Activated T-helper 17 cell treated with anti-CD3 and anti-CD28 coated beads, Interleukin-2, amount 50 U/mL, for 72 hours (primary cell): Measurements from ENCODE around the gene EFCAB6. TPM values are rescaled to one million over a fixed set of nuclear protein-coding genes. Genes with fewer than 3 reads are reported as not detected.

Experiments
- ATAC-seq: fragments of 150-1000 bp; cut with Tn5 transposase; replicated peaks from 2 replicates; pipeline ENCODE4 v1.10.0; 2021; ENCODE audit warnings: mild to moderate bottlenecking, moderate library complexity
- H3K27ac Mint-ChIP-seq: one replicate; pipeline ENCODE4 v1.8.0; 2022; ENCODE audit warnings: mixed read lengths
- H3K27me3 Mint-ChIP-seq: one replicate; pipeline ENCODE4 v1.8.0; 2022; ENCODE audit warnings: mixed read lengths
- H3K36me3 Mint-ChIP-seq: one replicate; pipeline ENCODE4 v1.8.0; 2022; ENCODE audit warnings: low read depth, mild to moderate bottlenecking, mixed read lengths
- H3K4me1 Mint-ChIP-seq: one replicate; pipeline ENCODE4 v1.8.0; 2022; ENCODE audit warnings: mixed read lengths
- H3K4me3 Mint-ChIP-seq: one replicate; pipeline ENCODE4 v1.8.0; 2022; ENCODE audit warnings: mild to moderate bottlenecking, mixed read lengths
- H3K9me3 Mint-ChIP-seq: one replicate; pipeline ENCODE4 v1.8.0; 2022; ENCODE audit warnings: mixed read lengths
- total RNA-seq, 2 donors: library from RNA; stranded (reverse); gene quantifications; one replicate each; pipeline ENCODE4 v1.2.3, GENCODE V29; 2022

The EFCAB6 gene
- total RNA-seq, 2 donors from 2014 or later = 0.09 TPM; not detected in 1

DNA sequence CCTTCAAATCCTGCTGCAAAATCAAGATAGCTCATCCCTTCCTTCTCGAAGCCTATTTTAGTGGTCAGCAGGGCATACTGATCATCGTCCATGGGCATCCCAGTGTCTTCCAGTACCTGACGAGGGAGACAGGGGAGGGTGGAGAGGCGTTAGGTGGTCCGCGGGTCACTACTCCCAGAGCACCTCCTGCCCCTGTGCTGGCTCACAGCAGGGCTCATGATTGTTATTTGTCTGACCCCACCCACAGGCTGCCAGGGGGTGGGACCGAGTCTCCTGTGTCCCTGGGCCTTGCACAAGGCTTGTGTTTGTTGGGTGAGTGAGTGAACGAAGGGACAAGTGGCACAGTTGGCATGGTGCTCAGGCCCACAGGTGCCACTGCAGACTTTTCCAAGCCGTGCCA, 177.0 kb downstream of the EFCAB6 start:
- Mint-ChIP-seq H3K4me1 (no peaks in the 10 kb centered on the region), H3K27ac (no peak overlapping the region), H3K4me3 (no peak overlapping the region), H3K27me3 (peaks cover 6% of the 10 kb centered on the region), H3K36me3 (no peaks in the 10 kb centered on the region), H3K9me3 (peaks cover 9% of the 10 kb centered on the region)
- no peak for ATAC-seq

DNA sequence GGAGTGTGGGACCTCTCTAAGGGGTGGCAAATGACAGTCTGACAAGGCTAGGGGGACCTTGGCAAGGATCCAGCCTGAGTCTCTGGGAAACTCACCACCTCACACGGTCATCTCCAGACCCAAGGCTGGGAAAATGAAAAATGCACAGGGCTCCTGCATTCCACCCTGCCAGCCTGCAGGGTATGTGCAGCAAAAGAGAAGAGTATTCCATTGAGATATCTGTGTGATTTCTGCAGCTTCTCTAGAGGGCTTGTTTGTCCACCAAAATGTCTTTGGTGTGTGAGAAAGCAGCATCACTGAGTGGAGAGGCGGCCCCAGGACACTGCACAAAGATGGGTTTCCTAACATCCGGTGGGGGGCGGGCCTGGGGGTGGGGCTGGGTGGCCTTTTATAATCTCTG, 177.8 kb downstream of the EFCAB6 start:
- Mint-ChIP-seq H3K36me3 (no peaks in the 10 kb centered on the region), H3K27me3 (peaks cover 1% of the 10 kb centered on the region), H3K4me3 (no peak overlapping the region), H3K27ac (no peak overlapping the region), H3K4me1 (no peaks in the 10 kb centered on the region), H3K9me3 (peaks cover 3% of the 10 kb centered on the region)
- ATAC-seq = no peak

DNA sequence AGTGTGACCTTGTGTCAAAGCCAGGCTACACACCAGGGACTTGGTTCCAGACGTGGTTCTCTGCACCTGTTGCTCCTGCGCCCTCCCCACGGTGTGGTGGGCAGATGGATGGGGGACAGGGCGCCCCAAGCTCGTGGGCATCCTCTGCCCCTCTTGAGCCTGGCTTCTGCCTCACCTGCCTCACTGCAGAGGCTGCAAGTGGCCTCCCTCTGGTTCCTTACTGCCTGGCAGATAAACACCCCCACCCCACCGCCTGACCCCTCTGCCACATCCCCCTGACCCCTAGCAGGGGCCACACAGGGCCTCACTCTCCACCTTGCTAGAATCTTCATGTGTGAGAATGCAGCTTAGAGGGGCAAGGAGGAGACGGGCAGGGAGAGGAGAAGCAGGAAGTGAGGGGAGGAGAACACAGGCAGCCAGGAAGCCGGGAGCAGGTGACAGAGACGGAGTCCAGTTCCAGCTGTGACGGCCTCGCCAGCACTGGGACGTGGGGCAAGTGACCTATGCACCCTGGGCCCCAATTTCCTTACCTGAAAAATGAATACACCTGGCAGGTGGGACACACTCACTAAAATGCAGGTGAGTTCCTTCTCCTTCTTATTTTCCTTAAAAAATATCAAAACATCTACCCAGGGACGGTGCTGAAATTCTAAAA, 178.3 kb downstream of the EFCAB6 start:
- H3K4me1 Mint-ChIP-seq = no peaks in the 10 kb centered on the region
- H3K36me3 Mint-ChIP-seq = no peaks in the 10 kb centered on the region
- no peak overlapping the region for H3K27ac Mint-ChIP-seq
- H3K27me3 Mint-ChIP-seq = no peaks in the 10 kb centered on the region
- no peak overlapping the region for H3K4me3 Mint-ChIP-seq
- no peaks in the 10 kb centered on the region for H3K9me3 Mint-ChIP-seq
- no peak for ATAC-seq

DNA sequence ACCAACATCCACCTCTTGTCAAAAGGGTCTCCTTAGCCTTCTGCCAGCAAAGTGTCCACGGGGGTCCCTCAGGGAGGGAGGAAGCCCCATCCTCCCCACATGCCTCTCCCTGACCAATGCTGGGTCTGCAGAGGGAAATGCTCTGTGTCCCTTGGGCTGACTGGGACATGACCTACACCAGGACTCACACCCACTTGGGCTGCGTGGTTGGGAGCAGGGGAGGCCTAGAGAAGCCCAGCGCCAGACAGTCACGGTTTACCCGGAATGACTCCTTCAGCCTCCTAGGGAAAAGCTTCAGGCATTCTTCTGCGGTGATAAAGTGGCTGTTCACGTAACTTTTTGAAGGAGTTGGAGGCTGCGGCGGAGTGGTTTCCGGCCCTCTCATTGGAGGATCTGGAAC, 180.3 kb downstream of the EFCAB6 start:
- Mint-ChIP-seq H3K27ac (no peak overlapping the region), H3K4me3 (no peak overlapping the region), H3K36me3 (no peaks in the 10 kb centered on the region), H3K27me3 (no peaks in the 10 kb centered on the region), H3K9me3 (no peaks in the 10 kb centered on the region), H3K4me1 (no peaks in the 10 kb centered on the region)
- ATAC-seq = no peak

DNA sequence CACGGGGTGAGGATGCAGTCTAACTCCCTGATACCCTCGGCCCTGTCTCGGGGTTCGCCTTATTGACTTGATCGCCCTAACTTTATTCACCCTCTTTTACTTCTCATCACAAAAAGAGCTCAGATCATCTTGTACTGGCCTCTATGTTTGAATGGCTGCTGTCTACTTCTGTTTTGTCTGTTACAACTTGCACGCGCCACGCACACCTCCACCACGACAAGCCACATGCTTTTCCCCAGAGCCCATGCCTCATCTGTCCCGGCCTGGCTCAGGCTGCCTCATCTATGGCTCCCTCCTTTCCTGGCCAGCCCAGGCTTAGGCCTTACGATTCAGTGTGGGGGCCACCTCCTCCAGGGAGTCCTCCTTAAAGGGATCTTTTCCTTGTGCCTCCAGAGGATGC, 180.9 kb downstream of the EFCAB6 start:
- no peak overlapping the region for H3K27ac Mint-ChIP-seq
- no peaks in the 10 kb centered on the region for H3K36me3 Mint-ChIP-seq
- no peaks in the 10 kb centered on the region for H3K27me3 Mint-ChIP-seq
- no peaks in the 10 kb centered on the region for H3K4me1 Mint-ChIP-seq
- ATAC-seq = no peak
- H3K4me3 Mint-ChIP-seq = no peak overlapping the region
- H3K9me3 Mint-ChIP-seq = no peaks in the 10 kb centered on the region

DNA sequence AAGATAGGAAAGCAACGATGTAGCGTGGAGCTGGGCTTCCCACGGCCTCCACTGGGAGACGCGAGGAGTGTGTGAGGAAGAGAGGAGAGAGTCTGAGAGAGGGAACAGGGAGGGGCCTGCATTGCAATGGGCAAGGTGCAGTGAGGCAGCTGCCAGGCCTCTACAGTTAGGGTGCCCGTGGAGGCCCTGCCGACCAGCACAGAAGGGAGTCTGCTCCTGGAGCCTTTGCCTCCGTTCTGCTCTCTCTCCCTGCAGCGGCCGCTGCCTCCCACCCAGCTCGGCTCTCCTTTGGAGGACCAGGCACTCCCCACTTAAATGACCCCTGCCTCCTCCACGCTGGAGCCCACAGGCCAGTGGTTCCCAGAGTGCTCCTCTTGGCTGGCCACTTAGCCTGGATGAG, 181.7 kb downstream of the EFCAB6 start:
- Mint-ChIP-seq H3K4me3 (no peak overlapping the region), H3K27ac (no peak overlapping the region)
- ATAC-seq = no peak

DNA sequence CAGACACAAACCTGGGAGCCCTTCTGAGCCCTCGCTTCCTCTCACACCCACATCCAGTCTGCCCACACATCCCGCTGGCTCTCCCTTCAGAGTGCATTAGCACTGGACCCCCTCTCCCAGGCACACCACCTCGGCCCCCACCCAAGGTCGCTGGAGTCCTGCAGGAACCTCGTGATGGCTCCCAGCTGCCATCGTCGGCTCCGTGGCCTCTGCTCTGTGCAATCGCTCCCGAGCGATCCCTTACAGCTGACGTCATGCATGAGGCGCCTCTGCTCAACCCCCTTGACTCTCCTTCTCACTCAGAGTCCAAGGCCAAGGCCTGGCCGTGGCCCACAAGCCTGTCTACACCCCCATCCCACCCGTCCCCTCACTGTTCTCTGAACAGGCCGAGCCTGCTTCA, 183.9 kb downstream of the EFCAB6 start:
- H3K27me3 Mint-ChIP-seq = peaks cover 3% of the 10 kb centered on the region
- H3K27ac Mint-ChIP-seq = no peak overlapping the region
- no peak for ATAC-seq
- no peak overlapping the region for H3K4me3 Mint-ChIP-seq
- no peaks in the 10 kb centered on the region for H3K36me3 Mint-ChIP-seq
- no peaks in the 10 kb centered on the region for H3K9me3 Mint-ChIP-seq
- no peaks in the 10 kb centered on the region for H3K4me1 Mint-ChIP-seq

More for the DNA sequence above, 181.7 kb downstream of the EFCAB6 start:
- H3K9me3 Mint-ChIP-seq = no peaks in the 10 kb centered on the region
- H3K27me3 Mint-ChIP-seq = no peaks in the 10 kb centered on the region
- no peaks in the 10 kb centered on the region for H3K4me1 Mint-ChIP-seq
- no peaks in the 10 kb centered on the region for H3K36me3 Mint-ChIP-seq

DNA sequence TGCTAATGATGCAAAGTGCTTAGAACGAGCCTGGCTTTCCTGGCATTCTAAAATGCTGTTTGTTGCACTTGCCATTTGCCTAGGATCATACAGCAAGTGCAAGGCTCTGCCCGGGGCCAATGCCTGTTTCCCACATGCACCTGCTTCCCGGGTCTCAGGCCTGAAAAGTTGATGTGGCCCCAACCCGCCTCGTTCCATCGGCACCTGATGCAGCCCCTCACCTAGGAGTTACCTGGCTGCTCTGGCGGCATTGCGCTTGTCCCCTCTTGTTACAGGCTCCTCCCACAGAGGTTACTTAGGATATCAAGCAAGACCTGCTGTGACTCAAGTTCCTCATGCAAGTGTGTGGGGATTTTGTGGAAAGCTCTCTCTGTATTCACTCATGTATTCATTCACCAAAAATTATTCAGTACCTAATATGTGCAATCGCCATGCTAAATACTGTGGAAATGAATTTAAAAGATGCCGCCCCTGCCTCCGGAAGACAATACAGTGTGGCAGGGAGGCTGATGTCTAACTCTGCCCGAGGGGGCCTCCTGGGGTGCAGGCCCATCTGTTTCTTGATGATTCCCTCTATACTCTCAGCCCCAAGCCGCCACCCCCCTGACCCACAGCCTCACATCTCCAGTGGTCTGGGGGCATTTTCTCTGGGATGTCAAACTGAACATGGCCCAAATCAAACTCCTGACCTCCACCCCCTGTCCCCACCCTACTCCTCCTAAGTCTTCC, 184.5 kb downstream of the EFCAB6 start:
- no peaks in the 10 kb centered on the region for H3K9me3 Mint-ChIP-seq
- H3K27ac Mint-ChIP-seq = no peak overlapping the region
- H3K4me1 Mint-ChIP-seq = no peaks in the 10 kb centered on the region
- H3K36me3 Mint-ChIP-seq = no peaks in the 10 kb centered on the region
- no peak overlapping the region for H3K4me3 Mint-ChIP-seq
- no peak for ATAC-seq
- peaks cover 3% of the 10 kb centered on the region for H3K27me3 Mint-ChIP-seq

DNA sequence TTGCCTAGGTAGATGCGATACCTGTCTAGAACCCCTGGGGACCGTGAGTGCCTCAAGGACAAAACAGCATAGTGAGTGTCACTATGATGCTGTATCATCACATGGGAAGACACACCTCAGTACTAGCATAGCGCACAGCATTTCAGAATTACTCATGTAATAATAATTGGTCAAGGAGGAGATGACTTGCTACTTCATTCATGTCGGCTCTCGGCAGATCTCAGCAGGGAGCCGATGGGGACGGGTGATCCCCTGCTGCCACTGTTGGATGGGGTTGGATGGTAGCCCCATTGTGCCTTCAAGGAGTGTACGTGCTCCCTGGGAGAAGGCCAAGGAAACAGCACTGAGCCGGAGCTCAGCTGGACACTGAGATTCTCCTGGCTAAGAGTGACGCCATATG, 186.9 kb downstream of the EFCAB6 start:
- Mint-ChIP-seq H3K4me1 (no peaks in the 10 kb centered on the region), H3K9me3 (no peaks in the 10 kb centered on the region), H3K27ac (no peak overlapping the region), H3K36me3 (no peaks in the 10 kb centered on the region), H3K4me3 (no peak overlapping the region), H3K27me3 (peaks cover 3% of the 10 kb centered on the region)
- ATAC-seq = no peak

DNA sequence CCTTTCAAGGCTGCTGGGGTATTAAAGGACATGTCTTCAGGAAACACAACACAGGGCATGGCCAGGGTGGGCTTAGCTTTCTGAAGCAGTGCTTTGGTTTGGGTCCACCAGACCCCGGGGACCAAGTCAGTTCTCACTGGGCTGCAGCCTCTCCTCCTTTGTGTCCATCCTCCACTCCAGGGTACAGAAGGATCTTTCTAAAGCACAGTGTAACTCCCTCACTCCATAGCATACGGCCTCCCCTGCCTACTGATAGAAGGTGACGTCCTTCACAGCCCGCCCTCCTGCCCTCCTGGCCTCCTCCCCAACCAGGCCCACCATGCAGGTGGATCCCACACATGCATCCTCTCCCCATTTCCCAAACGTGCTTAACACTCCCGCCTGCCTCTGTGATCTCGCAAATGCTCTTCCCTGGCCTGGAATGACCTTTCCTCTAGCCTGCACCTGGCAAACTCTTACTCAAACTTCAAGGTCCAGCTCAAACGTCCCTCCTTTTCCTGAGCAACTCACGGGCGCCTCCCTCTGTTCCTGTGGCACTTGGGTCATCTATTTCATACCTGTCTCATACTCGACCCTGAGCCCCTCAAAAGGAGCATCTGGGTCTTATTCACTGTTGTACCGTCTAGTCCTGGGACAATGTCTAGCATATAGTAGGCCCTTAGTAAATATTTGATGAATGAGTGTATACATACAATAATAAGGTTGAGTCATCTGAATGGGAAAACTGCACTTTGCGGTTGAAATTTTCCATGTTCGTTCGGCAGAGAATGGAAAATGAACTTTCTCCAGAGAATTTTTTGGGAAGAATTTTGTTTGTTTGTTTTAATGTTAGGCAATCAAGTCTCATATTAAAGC, 187.7 kb downstream of the EFCAB6 start:
- Mint-ChIP-seq H3K27ac (no peak overlapping the region), H3K36me3 (no peaks in the 10 kb centered on the region), H3K27me3 (peaks cover 5% of the 10 kb centered on the region), H3K9me3 (peaks cover 2% of the 10 kb centered on the region), H3K4me3 (no peak overlapping the region), H3K4me1 (no peaks in the 10 kb centered on the region)
- ATAC-seq = no peak

DNA sequence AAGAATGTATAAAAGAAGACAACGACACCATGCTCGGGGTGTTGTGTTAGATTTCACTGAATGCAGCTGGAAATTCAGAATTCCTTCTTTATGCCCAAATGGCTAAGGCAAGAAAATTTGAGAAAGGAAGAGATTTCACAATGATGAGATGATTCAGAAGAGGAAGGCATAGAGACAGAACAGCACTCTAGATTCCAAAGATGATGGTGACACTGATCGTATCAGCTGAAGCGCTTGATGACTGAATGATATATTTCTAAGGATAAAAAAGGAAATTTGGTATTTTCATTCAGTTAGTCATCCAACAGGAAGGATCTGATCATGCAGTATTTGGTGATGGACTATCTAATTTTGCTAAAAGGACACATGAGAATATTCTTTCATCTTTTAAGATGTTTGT, 189.2 kb downstream of the EFCAB6 start:
- Mint-ChIP-seq H3K4me3 (no peak overlapping the region), H3K27ac (no peak overlapping the region), H3K36me3 (no peaks in the 10 kb centered on the region), H3K9me3 (peaks cover 5% of the 10 kb centered on the region), H3K27me3 (peaks cover 10% of the 10 kb centered on the region), H3K4me1 (no peaks in the 10 kb centered on the region)
- ATAC-seq = no peak

DNA sequence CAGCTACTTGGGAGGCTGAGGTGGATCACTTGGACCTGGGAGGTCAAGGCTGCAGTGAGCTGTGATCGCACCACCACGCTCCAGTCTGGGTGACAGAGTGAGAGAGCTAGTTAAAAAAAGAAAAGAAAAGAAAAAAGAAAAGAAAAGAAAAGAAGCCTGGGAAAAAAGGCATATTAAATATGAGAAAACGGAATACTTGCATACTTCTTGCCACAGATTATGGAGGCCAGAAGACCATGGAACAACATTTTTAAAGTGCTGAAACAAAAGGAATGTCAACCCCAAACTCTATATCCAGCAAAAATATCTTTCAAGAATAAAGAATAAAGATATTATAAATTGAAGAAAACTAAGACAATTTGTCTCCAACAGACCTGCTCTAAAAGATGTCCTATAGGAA, 191.9 kb downstream of the EFCAB6 start:
- Mint-ChIP-seq H3K4me1 (no peaks in the 10 kb centered on the region), H3K27me3 (peaks cover 19% of the 10 kb centered on the region), H3K9me3 (peaks cover 5% of the 10 kb centered on the region), H3K27ac (no peak overlapping the region), H3K4me3 (no peak overlapping the region), H3K36me3 (no peaks in the 10 kb centered on the region)
- ATAC-seq = no peak

DNA sequence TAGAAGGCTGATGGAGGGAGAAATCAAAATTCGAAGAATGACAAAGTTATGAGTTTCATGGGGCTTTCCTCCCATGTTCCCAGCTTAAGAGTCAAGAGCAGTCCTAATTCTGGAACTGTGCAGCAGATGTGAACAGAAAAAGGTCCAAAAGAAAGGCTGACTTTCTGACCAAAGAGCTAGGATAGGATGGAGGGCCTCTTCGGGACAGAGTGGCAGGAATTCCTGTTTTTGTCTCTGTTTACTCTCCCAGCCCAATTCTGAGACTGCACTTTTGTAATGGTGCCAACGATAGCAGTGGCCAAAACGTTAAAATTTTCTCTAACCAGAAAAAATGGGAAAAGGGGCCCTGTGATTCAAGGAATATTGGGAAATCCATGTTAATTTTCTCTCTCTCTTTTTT, 193.6 kb downstream of the EFCAB6 start:
- Mint-ChIP-seq H3K27me3 (peaks cover 17% of the 10 kb centered on the region), H3K36me3 (no peaks in the 10 kb centered on the region), H3K4me3 (no peak overlapping the region), H3K27ac (no peak overlapping the region), H3K9me3 (peaks cover 5% of the 10 kb centered on the region), H3K4me1 (no peaks in the 10 kb centered on the region)
- ATAC-seq = no peak

DNA sequence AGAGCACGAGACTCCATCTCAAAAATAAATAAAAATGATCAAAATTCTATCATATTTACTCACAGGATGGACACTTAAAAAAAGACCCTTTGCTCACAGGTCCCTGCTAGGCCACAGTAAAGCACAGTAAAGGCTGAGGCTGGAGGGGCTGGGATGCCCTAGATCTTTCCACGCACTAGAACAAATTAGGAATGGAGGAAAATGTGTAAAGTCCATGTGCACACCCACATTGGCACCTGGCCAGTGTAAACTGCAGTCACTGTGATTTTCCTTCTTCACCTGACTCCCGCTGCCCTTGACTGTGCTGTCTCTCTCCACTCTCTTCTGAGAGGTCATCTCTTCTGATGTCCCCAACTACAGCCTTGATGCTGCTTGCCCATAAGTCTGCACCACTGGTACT, 195.5 kb downstream of the EFCAB6 start:
- no peak overlapping the region for H3K27ac Mint-ChIP-seq
- H3K4me3 Mint-ChIP-seq = no peak overlapping the region
- no peaks in the 10 kb centered on the region for H3K4me1 Mint-ChIP-seq
- peaks cover 5% of the 10 kb centered on the region for H3K9me3 Mint-ChIP-seq
- H3K36me3 Mint-ChIP-seq = no peaks in the 10 kb centered on the region
- ATAC-seq = no peak
- peaks cover 23% of the 10 kb centered on the region for H3K27me3 Mint-ChIP-seq

DNA sequence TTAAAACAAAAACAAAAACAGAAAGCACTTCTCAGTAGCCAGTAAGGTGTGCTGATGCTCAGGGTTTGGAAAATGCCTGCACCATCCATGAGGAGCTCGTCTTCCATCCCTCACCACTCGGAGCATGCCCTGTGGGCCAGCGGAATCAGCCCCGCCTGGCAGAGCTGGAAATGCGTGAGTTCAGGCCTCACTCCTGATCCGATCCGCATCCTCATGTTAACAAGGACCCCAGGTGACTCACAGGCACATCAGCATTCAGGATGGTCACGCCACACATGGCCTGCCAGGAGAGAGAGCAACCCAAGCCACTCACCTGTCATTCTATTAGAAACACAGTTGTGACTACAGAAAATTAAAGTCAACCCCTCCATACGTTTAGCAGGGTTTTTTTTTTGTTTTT, 211.8 kb downstream of the EFCAB6 start:
- H3K9me3 Mint-ChIP-seq = no peaks in the 10 kb centered on the region
- no peak overlapping the region for H3K4me3 Mint-ChIP-seq
- peaks cover 4% of the 10 kb centered on the region for H3K27me3 Mint-ChIP-seq
- no peaks in the 10 kb centered on the region for H3K36me3 Mint-ChIP-seq
- no peak for ATAC-seq
- no peaks in the 10 kb centered on the region for H3K4me1 Mint-ChIP-seq
- no peak overlapping the region for H3K27ac Mint-ChIP-seq
